HEK293 (cell line): ENCODE measurements around the gene EYS.

Experiments
- CTCF ChIA-PET: fragments of 350-600 bp; formaldehyde crosslinking; extraction: SDS; loops from one replicate; lab custom pipeline; 2021; ENCODE audit warnings: antibody characterized with exemption; lab: Yijun Ruan, JAX
- POLR2A ChIA-PET: fragments of 300-600 bp; formaldehyde crosslinking; extraction: SDS; loops from one replicate; lab custom pipeline; 2020; ENCODE audit warnings: antibody characterized with exemption, inconsistent platforms; lab: Yijun Ruan, JAX
- H3K27ac ChIP-seq: fragments of 200-500 bp; sonication (Bioruptor generic); 2 replicates; pipeline ENCODE4 v1.5.1; 2014; ENCODE audit warnings: low read depth, low read length, control low read depth, inconsistent platforms; ENCODE audit errors: extremely low read depth
- H3K36me3 ChIP-seq, 2 experiments: fragments of 200-500 bp in 1 of 2; sonication (Bioruptor generic) in 1 of 2; 1 replicate in 1 of 2; 2 replicates in 1 of 2; pipeline ENCODE4 v1.5.1; 2014 to 2017; ENCODE audit warnings: inconsistent platforms in 2 of 2, low read length in 2 of 2; ENCODE audit not compliant: control insufficient read depth in 2 of 2, insufficient read depth in 1 of 2
- H3K4me1 ChIP-seq: fragments of 200-500 bp; sonication (Bioruptor generic); 2 replicates; pipeline ENCODE4 v1.5.1; 2014; ENCODE audit warnings: mild to moderate bottlenecking, low read length, inconsistent platforms; ENCODE audit not compliant: control insufficient read depth, insufficient read depth
- H3K4me3 ChIP-seq: 2 replicates; pipeline ENCODE4 v1.5.1; 2011; ENCODE audit warnings: low read depth, mild to moderate bottlenecking, control low read depth, low read length, moderate library complexity
- H3K9me3 ChIP-seq: fragments of 200-500 bp; sonication (Bioruptor generic); 2 replicates; pipeline ENCODE4 v1.5.1; 2014; ENCODE audit warnings: low read depth, low read length, inconsistent platforms; ENCODE audit not compliant: control insufficient read depth, insufficient read depth
- INSM2 ChIP-seq: fragments of 450-650 bp; formaldehyde crosslinking; IDR thresholded peaks from 2 replicates; pipeline ENCODE4 v1.5.1; 2016; ENCODE audit warnings: missing biosample characterization, missing genetic modification characterization
- KLF16 ChIP-seq: fragments of 450-650 bp; formaldehyde crosslinking; IDR thresholded peaks from 2 replicates; pipeline ENCODE4 v1.5.1; 2017; ENCODE audit warnings: missing biosample characterization, missing genetic modification characterization
- MYNN ChIP-seq: fragments of 450-650 bp; formaldehyde crosslinking; IDR thresholded peaks from 2 replicates; pipeline ENCODE4 v1.5.1; 2016; ENCODE audit warnings: missing biosample characterization, missing genetic modification characterization, borderline replicate concordance
- MZF1 ChIP-seq: fragments of 450-650 bp; formaldehyde crosslinking; IDR thresholded peaks from 2 replicates; pipeline ENCODE4 v1.5.1; 2017; ENCODE audit warnings: missing biosample characterization, missing genetic modification characterization, borderline replicate concordance
- PRDM10 ChIP-seq: fragments of 450-650 bp; formaldehyde crosslinking; IDR thresholded peaks from 2 replicates; pipeline ENCODE4 v1.5.1; 2016; ENCODE audit warnings: missing biosample characterization, missing genetic modification characterization
- REPIN1 ChIP-seq: fragments of 450-650 bp; formaldehyde crosslinking; IDR thresholded peaks from 2 replicates; pipeline ENCODE4 v1.5.1; 2017; ENCODE audit warnings: missing biosample characterization, missing genetic modification characterization, low read depth
- SALL2 ChIP-seq: fragments of 450-650 bp; formaldehyde crosslinking; IDR thresholded peaks from 2 replicates; pipeline ENCODE4 v1.5.0; 2017; ENCODE audit warnings: missing biosample characterization, mild to moderate bottlenecking, missing genetic modification characterization, borderline replicate concordance
- TCF7L2 ChIP-seq: IDR thresholded peaks from 2 replicates; pipeline ENCODE4 v1.6.1; 2011; ENCODE audit warnings: low read depth, mild to moderate bottlenecking, inconsistent platforms, low read length, moderate library complexity, borderline replicate concordance
- TRIM28 ChIP-seq: IDR thresholded peaks from 2 replicates; pipeline ENCODE4 v1.6.1; 2011; ENCODE audit warnings: low read length, control low read depth, borderline replicate concordance
- YY2 ChIP-seq: fragments of 450-650 bp; formaldehyde crosslinking; IDR thresholded peaks from 2 replicates; pipeline ENCODE4 v1.5.1; 2016; ENCODE audit warnings: missing biosample characterization, missing genetic modification characterization
- ZBTB10 ChIP-seq: fragments of 450-650 bp; formaldehyde crosslinking; IDR thresholded peaks from 2 replicates; pipeline ENCODE4 v1.5.1; 2016; ENCODE audit warnings: missing biosample characterization, missing genetic modification characterization
- ZFP69B ChIP-seq: fragments of 450-650 bp; formaldehyde crosslinking; IDR thresholded peaks from 2 replicates; pipeline ENCODE4 v1.5.1; 2016; ENCODE audit warnings: missing biosample characterization, missing genetic modification characterization
- ZIC2 ChIP-seq: fragments of 450-650 bp; formaldehyde crosslinking; IDR thresholded peaks from 2 replicates; pipeline ENCODE4 v1.5.1; 2016; ENCODE audit warnings: missing biosample characterization, missing genetic modification characterization
- ZNF133 ChIP-seq: fragments of 450-650 bp; formaldehyde crosslinking; IDR thresholded peaks from 2 replicates; pipeline ENCODE4 v1.5.1; 2016; ENCODE audit warnings: missing biosample characterization, missing genetic modification characterization
- ZNF140 ChIP-seq: fragments of 450-650 bp; formaldehyde crosslinking; IDR thresholded peaks from 2 replicates; pipeline ENCODE4 v1.5.1; 2016; ENCODE audit warnings: missing biosample characterization, missing genetic modification characterization
- ZNF146 ChIP-seq: fragments of 450-650 bp; formaldehyde crosslinking; IDR thresholded peaks from 2 replicates; pipeline ENCODE4 v1.5.1; 2016; ENCODE audit warnings: missing biosample characterization, missing genetic modification characterization
- ZNF184 ChIP-seq: fragments of 450-650 bp; IDR thresholded peaks from 2 replicates; pipeline ENCODE4 v1.5.1; 2018; ENCODE audit warnings: missing biosample characterization, mild to moderate bottlenecking, missing genetic modification characterization
- ZNF510 ChIP-seq: fragments of 450-650 bp; formaldehyde crosslinking; IDR thresholded peaks from 2 replicates; pipeline ENCODE4 v1.5.1; 2018; ENCODE audit warnings: mild to moderate bottlenecking, missing genetic modification characterization, missing biosample characterization; ENCODE audit not compliant: insufficient replicate concordance
- ZNF558 ChIP-seq: fragments of 450-650 bp; formaldehyde crosslinking; IDR thresholded peaks from 2 replicates; pipeline ENCODE4 v1.5.1; 2016; ENCODE audit warnings: missing biosample characterization, missing genetic modification characterization
- ZNF624 ChIP-seq: fragments of 450-650 bp; formaldehyde crosslinking; IDR thresholded peaks from 2 replicates; pipeline ENCODE4 v1.5.1; 2017; ENCODE audit warnings: missing biosample characterization, missing genetic modification characterization
- ZSCAN18 ChIP-seq: fragments of 450-650 bp; formaldehyde crosslinking; IDR thresholded peaks from 2 replicates; pipeline ENCODE4 v1.5.1; 2016; ENCODE audit warnings: missing biosample characterization, missing genetic modification characterization
- ZSCAN4 ChIP-seq: fragments of 450-650 bp; formaldehyde crosslinking; IDR thresholded peaks from 2 replicates; pipeline ENCODE4 v1.5.1; 2017; ENCODE audit warnings: missing biosample characterization, missing genetic modification characterization

EYS gene

GRCh38 chr6:65014006-65014405, 693.0 kb downstream of the EYS start:
- Histone ChIP-seq H3K4me1 (no peaks in the 10 kb centered on the region), H3K4me3 (no peak overlapping the region), H3K9me3 (no peaks in the 10 kb centered on the region), H3K36me3 (no peaks in the 10 kb centered on the region), H3K27ac (no peak overlapping the region)
- ChIA-PET POLR2A (no interaction called here), CTCF (interaction anchor here (0.7 to 0.9 kb wide), 2 partner anchors 74 to 638 kb away, joined by 3 read pairs; no protein-coding TSS in a partner anchor)
- TF ChIP-seq MYNN (tag by site-specific recombination) (no peak), ZNF184 (tag by site-specific recombination) (no peak)

- POLR2A ChIA-PET, result no interaction called here
- Histone ChIP-seq H3K4me3 (no peak overlapping the region), H3K9me3 (no peaks in the 10 kb centered on the region), H3K4me1 (no peaks in the 10 kb centered on the region), H3K36me3 (no peaks in the 10 kb centered on the region), H3K27ac (no peak overlapping the region)
- TF ChIP-seq ZNF133 (tag by site-specific recombination) (no peak), SALL2 (no peak), ZNF510 (no peak), MZF1 (tag by site-specific recombination) (no peak), ZNF558 (tag by site-specific recombination) (no peak), ZNF624 (tag by site-specific recombination) (no peak), ZBTB10 (tag by site-specific recombination) (no peak), ZSCAN4 (tag by site-specific recombination) (no peak), ZNF140 (tag by site-specific recombination) (no peak), TRIM28 (no peak), INSM2 (tag by site-specific recombination) (no peak), ZIC2 (no peak), KLF16 (tag by site-specific recombination) (no peak), REPIN1 (tag by site-specific recombination) (no peak), ZNF146 (no peak)
- CTCF ChIA-PET, result interaction anchor here (0.7 kb wide), 1 partner anchor 38 kb away, joined by 3 read pairs; no protein-coding TSS in a partner anchor
Measured at GRCh38 chr6:65006788-65007187, 700.2 kb downstream of the EYS start.

GRCh38 chr6:65004283-65004682, 702.7 kb downstream of the EYS start:
- Histone ChIP-seq H3K9me3 (no peaks in the 10 kb centered on the region), H3K4me1 (no peaks in the 10 kb centered on the region), H3K4me3 (no peak overlapping the region), H3K27ac (no peak overlapping the region), H3K36me3 (no peaks in the 10 kb centered on the region)
- POLR2A ChIA-PET, result no interaction called here
- CTCF ChIA-PET, result no interaction called here
- no peak for TF ChIP-seq YY2 (tag by site-specific recombination)
- TF ChIP-seq ZSCAN18 (tag by site-specific recombination), result no peak
- TF ChIP-seq PRDM10, result no peak
- TF ChIP-seq TCF7L2, result no peak
- no peak for TF ChIP-seq ZFP69B (tag by site-specific recombination)
